Left renal pelvis (tissue), 4 donors: ENCODE measurements around the gene DNM3. TPM values are rescaled to one million over a fixed set of nuclear protein-coding genes. Genes with fewer than 3 reads are reported as not detected.
"Not testable (repeated sequence)": the region's sequence is repeated elsewhere in the genome, so short reads cannot be mapped to it uniquely, and the experiment has no call there.

Experiments used
- DNase-seq, 4 donors: peaks; one replicate each; pipeline ENCODE4 v3.0.0-alpha.2; 2013; ENCODE audit warnings: low read depth in 4 of 4, low spot score in 3 of 4
- polyA plus RNA-seq, 4 donors: library from polyadenylated mRNA; unstranded; fragments of 120-200 nt; gene quantifications; one replicate each; pipeline ENCODE4 v1.2.1, GENCODE V29; 2013; ENCODE audit not compliant: insufficient read length in 4 of 4

Gene DNM3
- polyA plus RNA-seq, 4 donors, result 3.8 to 6.6 (median 4.6) TPM

GRCh38 chr1:172005856-172006255 is 164.6 kb downstream of the DNM3 start:
- no peak for DNase-seq

GRCh38 chr1:172006660-172007059 is 165.4 kb downstream of the DNM3 start:
- DNase-seq, result no peak

GRCh38 chr1:172018727-172019311 is 177.5 kb downstream of the DNM3 start:
- no peak for DNase-seq

GRCh38 chr1:172019976-172020375 is 178.7 kb downstream of the DNM3 start:
- DNase-seq, result no peak

GRCh38 chr1:172024516-172024915 is 183.2 kb downstream of the DNM3 start:
- DNase-seq, result no peak

GRCh38 chr1:172024944-172025738 is 183.8 kb downstream of the DNM3 start:
- DNase-seq, result not testable (repeated sequence)

GRCh38 chr1:172040466-172040865 is 199.2 kb downstream of the DNM3 start:
- DNase-seq, result no peak

- no peak for DNase-seq
These were observed 199.8 kb downstream of the DNM3 start for GRCh38 chr1:172041102-172041501.

GRCh38 chr1:172041742-172042141 is 200.4 kb downstream of the DNM3 start:
- DNase-seq, result no peak

GRCh38 chr1:172043900-172044299 is 202.6 kb downstream of the DNM3 start:
- no peak for DNase-seq

GRCh38 chr1:172051898-172052297 is 210.6 kb downstream of the DNM3 start:
- DNase-seq, result no peak

GRCh38 chr1:172054172-172054571 is 212.9 kb downstream of the DNM3 start:
- DNase-seq, result no peak

- not testable (repeated sequence) for DNase-seq
These were observed 214.6 kb downstream of the DNM3 start for GRCh38 chr1:172055816-172056419.

- no peak for DNase-seq
These were observed 227.0 kb downstream of the DNM3 start for GRCh38 chr1:172068334-172068733.

GRCh38 chr1:172069051-172069450 is 227.8 kb downstream of the DNM3 start:
- DNase-seq, result no peak

- no peak for DNase-seq
These were observed 228.2 kb downstream of the DNM3 start for GRCh38 chr1:172069534-172069933.

GRCh38 chr1:172070055-172070454 is 228.8 kb downstream of the DNM3 start:
- no peak for DNase-seq

GRCh38 chr1:172071746-172072145 is 230.4 kb downstream of the DNM3 start:
- DNase-seq, result peak in 1 of 4 donors; percentile 22

GRCh38 chr1:172079859-172080258 is 238.6 kb downstream of the DNM3 start:
- DNase-seq, result not testable (repeated sequence)

GRCh38 chr1:172083191-172083590 is 241.9 kb downstream of the DNM3 start:
- DNase-seq, result no peak

- no peak for DNase-seq
These were observed 243.6 kb downstream of the DNM3 start for GRCh38 chr1:172084876-172085275.

GRCh38 chr1:172085317-172085716 is 244.0 kb downstream of the DNM3 start:
- DNase-seq, result no peak
